ENCODE data around the gene FA2H. TPM values are rescaled to one million over a fixed set of nuclear protein-coding genes. Genes with fewer than 3 reads are reported as not detected.

Gene FA2H
- polyA plus RNA-seq, 3 donors: not detected

DNA sequence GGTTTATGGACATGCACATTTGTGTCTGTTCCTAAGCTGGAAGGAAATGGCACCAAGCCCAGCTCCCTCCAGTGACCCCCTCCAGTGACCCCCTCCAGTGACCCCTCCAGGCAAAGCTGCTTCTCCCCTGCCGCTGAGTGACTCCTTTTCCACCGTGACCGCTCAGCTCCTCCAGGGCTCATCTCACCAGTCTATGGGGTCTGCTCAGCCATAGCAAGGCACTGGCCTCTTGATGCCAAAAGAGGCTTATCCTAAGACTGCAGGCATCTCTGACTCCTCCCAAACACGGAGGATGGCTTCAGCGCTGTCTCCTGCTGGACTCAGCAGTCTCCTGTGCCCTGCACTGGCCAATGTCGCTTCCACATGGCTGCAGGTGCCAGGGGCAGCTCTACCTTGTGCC is 35.3 kb downstream of the FA2H start:
- Mint-ChIP-seq H3K4me1 (peaks cover 5% of the 10 kb centered on the region), H3K36me3 (no peaks in the 10 kb centered on the region), H3K4me3 (no peak overlapping the region)

DNA sequence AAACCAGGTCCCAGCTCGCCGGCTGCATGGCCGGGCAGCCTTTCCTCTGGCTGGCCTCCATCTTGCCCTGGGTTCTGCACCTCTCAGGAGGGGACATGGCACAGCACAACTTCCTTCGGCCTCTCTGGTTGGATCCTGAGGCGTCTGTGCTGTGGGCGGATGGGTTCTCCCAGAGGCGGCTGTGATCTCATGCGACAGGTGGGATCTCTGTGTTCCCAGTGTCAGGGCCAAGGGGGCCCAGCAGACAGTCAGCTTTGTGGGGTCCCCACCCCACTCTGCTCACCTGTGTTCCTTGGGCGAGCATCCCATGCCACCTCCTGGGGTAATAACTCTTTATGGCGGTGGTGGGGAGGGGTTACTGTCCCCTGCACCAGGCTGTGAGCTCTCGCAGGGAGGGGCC is 35.8 kb downstream of the FA2H start:
- TF ChIP-seq, protein P1, sequence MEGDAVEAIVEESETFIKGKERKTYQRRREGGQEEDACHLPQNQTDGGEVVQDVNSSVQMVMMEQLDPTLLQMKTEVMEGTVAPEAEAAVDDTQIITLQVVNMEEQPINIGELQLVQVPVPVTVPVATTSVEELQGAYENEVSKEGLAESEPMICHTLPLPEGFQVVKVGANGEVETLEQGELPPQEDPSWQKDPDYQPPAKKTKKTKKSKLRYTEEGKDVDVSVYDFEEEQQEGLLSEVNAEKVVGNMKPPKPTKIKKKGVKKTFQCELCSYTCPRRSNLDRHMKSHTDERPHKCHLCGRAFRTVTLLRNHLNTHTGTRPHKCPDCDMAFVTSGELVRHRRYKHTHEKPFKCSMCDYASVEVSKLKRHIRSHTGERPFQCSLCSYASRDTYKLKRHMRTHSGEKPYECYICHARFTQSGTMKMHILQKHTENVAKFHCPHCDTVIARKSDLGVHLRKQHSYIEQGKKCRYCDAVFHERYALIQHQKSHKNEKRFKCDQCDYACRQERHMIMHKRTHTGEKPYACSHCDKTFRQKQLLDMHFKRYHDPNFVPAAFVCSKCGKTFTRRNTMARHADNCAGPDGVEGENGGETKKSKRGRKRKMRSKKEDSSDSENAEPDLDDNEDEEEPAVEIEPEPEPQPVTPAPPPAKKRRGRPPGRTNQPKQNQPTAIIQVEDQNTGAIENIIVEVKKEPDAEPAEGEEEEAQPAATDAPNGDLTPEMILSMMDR (IDR thresholded peaks at IDR 0.05): no peak
- Histone ChIP-seq H4K20me1 (ENCODE audit: insufficient read depth, low read length) (no peaks in the 10 kb centered on the region), H3K27ac (ENCODE audit: low read depth in 1 of 2, low read length in 2 of 2) (no peak overlapping the region), H2AFZ (ENCODE audit: insufficient read depth, low read depth, low read length, poor library complexity, severe bottlenecking) (no peak overlapping the region), H3K27me3 (ENCODE audit: control insufficient read depth in 2 of 2, insufficient read depth in 2 of 2, low read length in 2 of 2) (no peaks in the 10 kb centered on the region), H3K4me3 (replicated peaks in 1 of 3; ENCODE audit: low read depth in 2 of 3, low read length in 3 of 3) (no peak overlapping the region), H3K36me3 (replicated peaks in 1 of 2; ENCODE audit: control insufficient read depth in 1 of 2, insufficient read depth in 2 of 2, low read length in 2 of 2) (no peaks in the 10 kb centered on the region), H3K79me2 (ENCODE audit: insufficient read depth, low read length) (no peaks in the 10 kb centered on the region), H3K9ac (ENCODE audit: insufficient read depth, low read length, poor library complexity, severe bottlenecking) (no peak overlapping the region), H3K9me3 (replicated peaks in 1 of 2; ENCODE audit: control insufficient read depth in 1 of 2, insufficient read depth in 1 of 2, low read length in 2 of 2) (no peaks in the 10 kb centered on the region), H3K4me2 (replicated peaks; ENCODE audit: extremely low read depth, low read length, poor library complexity, severe bottlenecking) (no peak overlapping the region), H3K4me1 (ENCODE audit: control insufficient read depth in 1 of 2, insufficient read depth in 2 of 2, low read length in 2 of 2) (no peaks in the 10 kb centered on the region)
- Mint-ChIP-seq H3K27me3 (ENCODE audit: low read depth in 3 of 3) (peaks cover 9 to 10% (median 9%) of the 10 kb centered on the region in 3 donors), H3K4me3 (no peak overlapping the region), H3K27ac (no peak overlapping the region), H3K9me3 (peaks cover 0 to 2% (median 0%) of the 10 kb centered on the region in 7 donors), H3K36me3 (no peaks in the 10 kb centered on the region), H3K4me1 (peaks cover 5% of the 10 kb centered on the region)
- intact Hi-C loops (cut with micrococcal nuclease): no loop called here
- no peak for DNase-seq
- 96% methylated on average over 7 of the region's 11 CpGs for WGBS (ENCODE audit: insufficient coverage)

More for the DNA sequence above, 35.3 kb downstream of the FA2H start:
- Histone ChIP-seq H3K9ac (ENCODE audit: insufficient read depth, low read length, poor library complexity, severe bottlenecking) (no peak overlapping the region), H3K4me1 (ENCODE audit: control insufficient read depth in 1 of 2, insufficient read depth in 2 of 2, low read length in 2 of 2) (no peaks in the 10 kb centered on the region), H3K79me2 (ENCODE audit: insufficient read depth, low read length) (no peaks in the 10 kb centered on the region), H3K27me3 (ENCODE audit: control insufficient read depth in 2 of 2, insufficient read depth in 2 of 2, low read length in 2 of 2) (no peaks in the 10 kb centered on the region), H3K36me3 (replicated peaks in 1 of 2; ENCODE audit: control insufficient read depth in 1 of 2, insufficient read depth in 2 of 2, low read length in 2 of 2) (no peaks in the 10 kb centered on the region), H3K9me3 (replicated peaks in 1 of 2; ENCODE audit: control insufficient read depth in 1 of 2, insufficient read depth in 1 of 2, low read length in 2 of 2) (no peaks in the 10 kb centered on the region), H3K27ac (ENCODE audit: low read depth in 1 of 2, low read length in 2 of 2) (no peak overlapping the region), H2AFZ (ENCODE audit: insufficient read depth, low read depth, low read length, poor library complexity, severe bottlenecking) (no peak overlapping the region), H4K20me1 (ENCODE audit: insufficient read depth, low read length) (no peaks in the 10 kb centered on the region), H3K4me3 (replicated peaks in 1 of 3; ENCODE audit: low read depth in 2 of 3, low read length in 3 of 3) (no peak overlapping the region), H3K4me2 (replicated peaks; ENCODE audit: extremely low read depth, low read length, poor library complexity, severe bottlenecking) (no peak overlapping the region)
- no peak overlapping the region for H3K27ac Mint-ChIP-seq
- DNase-seq: no peak
- 92% methylated on average over 6 of the region's 6 CpGs for WGBS (ENCODE audit: insufficient coverage)
- peaks cover 0 to 2% (median 0%) of the 10 kb centered on the region in 7 donors for H3K9me3 Mint-ChIP-seq
- intact Hi-C loops (cut with micrococcal nuclease): no loop called here
- TF ChIP-seq, protein P1 (IDR thresholded peaks at IDR 0.05): no peak
- H3K27me3 Mint-ChIP-seq (ENCODE audit: low read depth in 3 of 3): peaks cover 9 to 10% (median 9%) of the 10 kb centered on the region in 3 donors
